Measurements from ENCODE around the gene NECAP2.

Gene NECAP2, protein sequence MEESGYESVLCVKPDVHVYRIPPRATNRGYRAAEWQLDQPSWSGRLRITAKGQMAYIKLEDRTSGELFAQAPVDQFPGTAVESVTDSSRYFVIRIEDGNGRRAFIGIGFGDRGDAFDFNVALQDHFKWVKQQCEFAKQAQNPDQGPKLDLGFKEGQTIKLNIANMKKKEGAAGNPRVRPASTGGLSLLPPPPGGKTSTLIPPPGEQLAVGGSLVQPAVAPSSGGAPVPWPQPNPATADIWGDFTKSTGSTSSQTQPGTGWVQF

DNA sequence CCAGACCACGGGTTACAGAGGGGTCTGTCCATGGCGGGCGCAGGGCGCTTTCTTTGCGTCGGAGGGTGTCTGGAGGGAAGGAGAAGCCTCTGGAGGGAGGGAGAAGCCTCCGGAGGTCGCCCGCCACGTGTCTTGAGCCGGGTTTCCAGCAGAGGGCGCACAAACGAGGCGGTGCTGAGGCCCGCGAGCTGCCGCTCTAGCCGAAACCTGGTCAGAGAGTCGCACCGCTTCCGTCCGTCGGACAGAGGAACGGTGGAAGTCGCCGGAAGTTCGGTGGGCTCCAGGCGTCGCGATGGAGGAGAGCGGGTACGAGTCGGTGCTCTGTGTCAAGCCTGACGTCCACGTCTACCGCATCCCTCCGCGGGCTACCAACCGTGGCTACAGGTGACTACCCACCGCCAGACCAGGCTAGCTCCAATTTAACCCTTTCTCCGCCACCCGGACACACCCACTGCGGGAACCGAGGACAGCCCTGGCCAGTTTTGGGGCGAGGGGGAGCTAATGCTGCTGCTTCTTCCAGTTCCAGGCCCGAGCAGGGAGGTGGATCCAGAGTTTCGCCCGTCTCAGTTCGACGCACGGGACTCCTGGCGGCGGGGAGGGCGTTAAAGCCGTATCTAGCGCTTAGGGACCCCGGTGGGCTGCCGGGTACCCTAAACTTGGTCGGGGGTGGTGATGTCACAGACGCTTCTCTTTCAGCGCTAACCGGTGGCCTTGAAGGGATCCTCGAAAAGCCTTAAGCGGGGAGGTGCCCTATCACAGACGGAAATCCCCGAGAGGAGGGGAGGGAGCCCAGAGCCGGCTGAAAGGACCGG is at the start of gene NECAP2:
Gene NECAP2, plus strand, starts transcription at position 255 of the 812 bp plus-strand sequence. Its CDS starts 38 bp downstream, at position 293.
- peak; percentile 89 for DNase-seq

DNA sequence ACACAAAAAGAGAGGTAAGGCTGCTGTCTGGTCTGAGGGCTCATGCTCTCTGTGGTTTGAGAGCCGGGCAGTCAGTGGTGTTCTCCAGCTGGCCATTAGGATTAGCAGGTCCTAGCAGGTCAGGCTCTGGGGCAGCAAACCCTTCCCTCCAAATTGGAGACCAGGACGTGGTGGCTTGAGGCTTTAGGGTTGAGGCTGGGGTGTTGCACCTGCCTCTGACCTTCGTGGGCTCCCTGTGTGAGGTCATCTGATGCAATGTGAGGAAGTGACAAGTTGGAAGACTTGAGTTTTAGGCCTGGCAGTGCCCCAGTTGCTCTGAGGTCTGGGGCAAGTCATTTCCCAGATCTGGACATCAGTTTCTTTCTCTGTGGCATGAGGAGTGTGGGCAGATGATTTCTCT is 49.1 kb upstream of the NECAP2 start:
- DNase-seq = no peak

DNA sequence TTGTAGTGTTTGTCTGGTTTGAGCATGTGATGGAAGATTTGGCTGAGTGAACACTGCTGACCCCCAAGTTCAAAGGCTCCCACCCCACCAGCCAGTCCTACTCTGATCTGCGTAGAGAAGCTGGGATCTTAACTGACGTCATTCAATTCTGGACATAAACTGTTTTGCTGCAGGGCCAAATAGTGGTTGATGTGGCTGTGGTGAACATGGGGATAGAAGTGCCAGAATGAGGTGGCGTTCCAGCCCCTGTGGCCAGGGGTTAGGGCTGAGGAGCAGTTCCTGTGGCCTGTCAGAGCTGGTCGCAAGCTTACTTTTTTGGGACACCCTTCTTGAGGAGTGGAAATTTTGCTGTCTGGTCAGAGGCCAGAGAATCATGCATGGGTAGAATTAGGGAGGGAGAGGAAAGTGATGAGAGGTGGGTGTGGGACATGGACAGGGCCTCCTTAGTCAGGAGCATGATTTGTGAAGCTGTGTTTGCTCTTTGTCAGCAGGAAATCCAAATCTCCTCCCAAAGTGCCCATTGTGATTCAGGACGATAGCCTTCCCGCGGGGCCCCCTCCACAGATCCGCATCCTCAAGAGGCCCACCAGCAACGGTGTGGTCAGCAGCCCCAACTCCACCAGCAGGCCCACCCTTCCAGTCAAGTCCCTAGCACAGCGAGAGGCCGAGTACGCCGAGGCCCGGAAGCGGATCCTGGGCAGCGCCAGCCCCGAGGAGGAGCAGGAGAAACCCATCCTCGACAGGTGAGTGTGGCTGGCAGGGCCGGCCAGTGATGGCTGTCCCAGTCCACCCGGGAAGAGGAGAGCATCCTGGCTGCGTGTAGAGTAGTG is 47.6 kb upstream of the NECAP2 start:
- DNase-seq = no peak

DNA sequence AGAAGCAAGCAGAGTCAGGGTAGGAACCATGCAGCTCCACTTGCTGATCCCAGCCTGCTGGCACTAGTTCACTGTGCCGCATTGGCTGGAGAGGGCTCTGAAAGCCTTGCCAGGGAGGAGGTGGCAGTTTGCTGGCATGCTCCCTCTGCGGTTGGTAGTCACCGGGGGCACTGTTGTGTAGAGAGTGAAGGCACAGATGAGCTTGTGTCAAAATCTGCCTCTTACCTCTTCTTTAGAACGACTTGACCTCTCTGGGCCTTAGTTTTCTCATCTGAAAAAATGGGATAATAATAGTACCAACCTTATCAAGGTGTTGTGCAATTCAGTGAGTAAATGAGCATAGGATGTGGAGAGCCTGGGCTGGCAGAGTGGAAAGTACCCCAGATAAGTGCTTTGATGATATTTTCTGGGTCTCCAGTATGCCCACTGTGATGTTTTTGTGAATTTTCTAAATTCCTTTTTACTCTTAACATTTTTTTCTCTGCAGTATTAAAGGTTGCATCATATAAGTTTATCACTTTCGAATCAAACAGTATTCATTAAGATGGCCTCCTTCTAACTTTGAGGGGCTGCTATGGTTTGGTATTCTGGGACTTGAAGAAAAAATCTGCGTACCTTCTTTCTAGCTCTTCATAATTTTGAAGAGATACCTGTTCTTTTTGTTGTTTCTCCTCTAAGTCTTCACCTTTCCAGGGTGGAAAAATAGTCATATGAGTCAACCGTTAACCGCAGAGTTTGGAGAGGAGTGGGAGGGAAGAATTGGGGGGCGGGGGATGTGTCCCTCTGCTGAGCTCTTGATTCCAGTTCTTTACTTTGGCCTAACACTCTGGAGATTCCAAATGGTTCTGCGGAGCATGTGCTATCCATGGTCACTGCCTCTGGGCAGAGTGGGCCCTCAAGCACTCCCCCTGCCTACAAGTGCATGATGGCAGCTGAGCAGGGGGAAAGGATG is 46.7 kb upstream of the NECAP2 start:
- DNase-seq = no peak

DNA sequence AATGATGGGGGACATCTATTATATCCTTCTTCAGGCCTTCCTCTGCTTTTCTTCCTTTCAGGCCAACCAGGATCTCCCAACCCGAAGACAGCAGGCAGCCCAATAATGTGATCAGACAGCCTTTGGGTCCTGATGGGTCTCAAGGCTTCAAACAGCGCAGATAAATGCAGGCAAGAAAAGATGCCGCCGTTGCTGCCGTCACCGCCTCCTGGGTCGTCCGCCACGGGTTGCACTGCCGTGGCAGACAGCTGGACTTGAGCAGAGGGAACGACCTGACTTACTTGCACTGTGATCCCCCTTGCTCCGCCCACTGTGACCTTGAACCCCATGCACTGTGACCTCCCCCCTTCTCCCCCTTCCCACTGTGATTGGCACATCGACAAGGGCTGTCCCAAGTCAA is 45.5 kb upstream of the NECAP2 start:
- DNase-seq = no peak

DNA sequence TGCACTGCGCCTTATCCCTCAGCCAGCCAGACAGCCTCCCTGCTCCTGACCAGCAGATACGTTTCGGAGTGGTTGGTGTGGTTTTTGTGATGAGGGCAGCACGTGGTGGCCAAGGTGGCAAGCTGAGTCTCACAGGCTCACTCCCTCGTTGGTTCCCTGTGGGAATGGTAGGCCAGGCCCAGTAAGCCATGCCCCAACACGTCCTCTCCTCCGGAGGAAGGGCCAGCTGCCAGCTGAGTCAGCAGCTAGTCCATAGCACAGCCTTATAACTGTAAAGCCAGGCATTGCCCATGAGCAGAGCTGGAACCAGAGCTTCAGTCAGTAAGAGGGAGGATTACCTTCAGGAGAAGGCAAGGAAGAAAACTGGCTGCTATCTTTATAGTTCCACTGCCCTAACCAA is 43.9 kb upstream of the NECAP2 start:
- no peak for DNase-seq

DNA sequence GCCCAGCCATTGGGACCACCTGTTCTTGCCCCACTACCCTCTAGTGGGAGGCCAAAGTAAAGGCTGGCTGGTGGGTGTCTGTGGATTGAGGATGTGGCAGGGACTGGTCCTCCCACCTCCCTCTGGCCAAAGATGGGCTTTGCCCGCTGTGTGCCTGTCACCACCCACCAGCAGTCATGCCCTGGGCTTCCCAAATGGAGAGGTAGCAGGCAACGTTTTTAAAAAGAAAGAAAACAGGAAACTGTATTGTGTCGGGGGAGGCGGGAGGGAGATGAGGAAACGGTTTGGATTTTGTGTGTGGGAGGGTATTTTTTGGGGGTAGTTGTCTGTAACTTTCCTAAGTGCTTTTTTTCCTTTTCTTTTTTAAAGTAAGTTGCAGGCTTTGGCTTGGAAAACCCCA is 43.4 kb upstream of the NECAP2 start:
- no peak for DNase-seq

DNA sequence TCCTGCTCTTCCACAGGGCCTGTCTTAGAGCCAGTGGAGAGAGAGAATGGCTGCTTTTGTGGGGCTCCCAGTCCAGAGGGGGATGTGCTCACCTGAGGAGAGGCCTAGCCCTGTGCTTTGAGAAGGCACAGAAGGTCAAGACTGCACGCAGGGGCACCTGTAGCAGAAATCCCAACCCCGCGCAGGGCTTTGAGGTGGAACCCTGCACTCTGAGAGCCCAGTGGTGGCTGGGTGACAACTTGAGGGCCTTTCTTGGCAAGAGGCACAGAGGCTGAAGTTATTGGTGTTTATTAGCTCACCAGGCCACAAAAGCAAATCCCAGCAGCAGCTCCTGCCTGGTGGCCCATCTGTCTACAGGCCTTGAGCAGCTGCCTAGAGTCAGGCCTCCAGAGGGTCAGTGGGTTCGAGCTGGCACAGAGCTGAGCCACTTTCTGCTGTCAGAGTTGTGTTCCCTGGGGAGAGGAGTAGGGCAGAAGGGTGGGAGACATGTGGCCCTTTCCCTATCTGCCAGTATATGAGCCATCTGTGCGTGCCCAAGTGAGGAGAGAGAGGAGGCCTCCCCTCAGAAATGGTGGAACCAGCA is 42.1 kb upstream of the NECAP2 start:
- no peak for DNase-seq

DNA sequence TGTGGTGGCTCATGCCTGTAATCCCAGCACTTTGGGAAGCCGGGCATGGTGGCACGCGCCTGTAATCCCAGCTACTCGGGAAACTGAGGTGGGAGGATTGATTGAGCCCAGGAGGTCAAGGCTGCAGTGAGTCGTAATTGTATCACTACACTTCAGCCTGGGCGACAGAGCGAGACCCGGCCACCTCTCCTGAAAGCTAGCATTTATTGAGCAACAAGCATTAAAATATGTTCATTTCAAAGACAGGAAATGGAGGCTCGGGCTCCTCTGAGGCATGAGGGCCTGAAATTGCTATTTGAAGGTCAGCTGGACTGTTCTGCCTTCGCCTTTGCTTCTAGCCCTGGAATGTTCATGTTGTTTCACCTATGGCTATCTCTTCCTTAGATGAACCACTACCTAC is 37.8 kb upstream of the NECAP2 start:
- no peak for DNase-seq

DNA sequence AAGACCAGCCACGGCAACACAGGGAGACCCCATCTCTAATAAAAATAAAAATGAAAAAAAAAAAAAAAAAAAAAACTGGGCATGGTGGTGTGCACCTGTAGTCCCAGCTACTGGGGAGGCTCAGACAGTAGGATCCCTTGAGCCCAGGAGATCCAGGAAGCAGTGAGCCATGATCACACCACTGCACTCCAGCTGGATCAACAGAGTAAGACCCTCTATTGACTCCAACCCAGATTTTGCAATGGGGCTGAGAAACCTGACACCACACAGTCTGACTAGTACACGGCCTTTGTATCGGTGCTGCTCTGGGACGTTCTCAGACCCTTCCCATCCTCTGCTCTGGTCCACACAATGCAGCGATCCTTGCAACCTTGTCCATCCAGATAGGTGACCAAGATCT is 35.1 kb upstream of the NECAP2 start:
- no peak for DNase-seq

DNA sequence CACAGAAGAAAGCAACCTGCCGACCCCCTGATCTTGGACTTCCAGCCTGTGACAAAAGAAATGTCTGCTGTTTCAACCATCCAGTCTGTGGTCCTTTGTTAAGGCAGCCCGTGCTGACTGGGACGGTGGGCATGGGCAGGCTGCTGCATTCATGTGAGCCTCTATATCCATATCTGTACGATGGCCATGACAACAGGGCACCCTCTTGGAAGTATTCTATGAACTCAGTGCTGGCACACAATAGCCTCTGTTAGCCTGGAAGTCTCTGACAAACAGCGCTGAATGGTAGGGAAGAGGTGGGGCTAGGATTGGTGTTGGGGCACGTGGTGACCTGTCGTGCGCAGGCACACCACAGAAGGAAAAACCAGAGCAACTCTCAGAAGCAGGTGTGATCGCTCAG is 33.7 kb upstream of the NECAP2 start:
- no peak for DNase-seq

DNA sequence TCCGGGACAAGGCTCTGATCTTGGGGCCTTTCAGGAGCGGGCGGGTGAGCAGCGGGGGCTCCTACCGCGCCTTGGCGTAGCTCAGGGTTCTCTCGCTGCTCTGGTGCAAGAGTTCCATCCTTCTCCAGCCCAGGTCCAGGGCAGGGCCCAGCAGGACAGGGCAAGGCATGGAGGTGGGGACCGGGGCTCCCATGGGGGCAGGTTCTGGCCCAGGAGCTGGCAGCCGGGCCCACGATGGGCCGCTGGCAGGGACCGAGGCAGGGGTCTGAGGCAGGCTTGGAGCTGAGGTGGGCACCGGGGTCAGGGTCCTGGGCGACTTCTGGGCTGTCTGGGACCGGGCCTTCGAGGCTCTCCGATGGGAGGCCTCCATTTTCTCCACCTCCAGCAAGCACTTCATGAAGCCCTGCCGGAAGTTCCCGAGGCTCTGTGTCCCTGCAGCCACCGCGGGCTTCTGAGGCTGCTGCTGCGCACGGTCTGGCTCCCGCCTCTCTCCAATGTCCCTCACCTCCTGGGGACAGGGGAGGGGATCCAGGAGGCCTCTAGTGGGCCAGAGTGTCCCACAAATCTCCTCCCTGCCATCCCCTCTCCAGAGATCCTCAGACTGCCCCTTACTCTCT is 30.9 kb upstream of the NECAP2 start:
- DNase-seq = no peak

DNA sequence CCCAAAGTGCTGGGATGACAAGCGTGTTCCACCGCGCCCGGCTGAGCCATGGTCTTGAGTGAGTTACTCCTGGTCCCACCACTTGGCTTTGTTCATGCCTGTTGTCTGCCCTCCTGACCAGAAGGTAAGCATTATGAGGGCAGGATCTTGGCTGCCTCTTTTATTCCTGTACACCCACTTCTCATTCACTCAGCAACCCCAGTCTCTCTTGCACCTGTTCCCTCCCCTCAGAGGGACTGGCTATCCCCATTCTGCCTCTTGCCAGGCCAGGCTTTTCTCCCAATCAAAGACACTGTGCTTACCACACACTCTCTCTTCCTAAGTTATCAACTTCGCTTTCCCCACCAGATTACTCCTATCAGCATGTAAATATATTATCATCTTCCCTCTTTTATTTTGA is 29.7 kb upstream of the NECAP2 start:
- no peak for DNase-seq

DNA sequence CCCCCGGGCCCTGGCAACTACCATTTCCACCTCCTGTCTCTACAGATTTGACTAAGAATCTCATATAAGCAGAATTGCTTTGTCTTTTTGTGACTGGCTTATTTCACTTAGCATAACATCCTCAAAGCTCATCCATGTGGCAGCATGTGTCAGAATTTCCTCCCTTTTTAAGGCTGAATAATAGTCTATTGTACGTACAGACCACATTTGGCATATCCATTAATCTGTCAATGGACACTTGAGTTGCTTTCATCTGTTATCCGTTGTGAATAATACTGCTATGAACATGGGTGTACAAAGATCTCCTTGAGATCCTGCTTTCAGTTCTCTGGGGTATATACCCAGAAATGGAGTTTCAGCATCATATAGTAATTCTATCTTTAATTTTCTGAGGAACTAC is 27.3 kb upstream of the NECAP2 start:
- no peak for DNase-seq

DNA sequence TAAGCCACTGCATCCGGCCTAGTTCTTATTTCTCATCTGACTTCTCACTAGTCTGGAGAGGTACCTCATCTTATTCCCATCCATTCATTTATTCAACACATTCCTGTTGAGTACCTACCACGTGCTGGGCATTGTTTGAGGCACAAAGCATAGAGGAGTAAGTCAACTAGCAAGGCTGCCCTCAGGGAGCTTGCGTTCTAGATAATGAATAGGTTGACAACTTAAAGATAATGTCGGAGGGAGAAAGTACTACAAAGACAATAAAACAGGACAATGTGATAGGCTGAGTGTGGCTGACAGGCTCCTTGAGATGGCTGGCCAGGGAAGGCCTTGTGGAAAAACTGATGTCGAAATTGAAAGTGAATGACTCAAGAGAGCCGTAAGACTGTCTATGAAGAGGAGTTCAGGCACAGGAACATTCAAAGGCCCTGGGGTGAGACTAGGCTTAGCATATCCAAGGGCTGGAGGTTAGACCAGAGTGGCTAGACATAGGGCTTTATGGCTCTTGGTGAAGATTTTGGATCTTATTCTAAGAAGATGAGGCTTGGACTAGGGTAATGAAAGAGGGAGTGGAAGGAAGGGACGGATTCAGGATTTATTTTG is 21.6 kb upstream of the NECAP2 start:
- no peak for DNase-seq

DNA sequence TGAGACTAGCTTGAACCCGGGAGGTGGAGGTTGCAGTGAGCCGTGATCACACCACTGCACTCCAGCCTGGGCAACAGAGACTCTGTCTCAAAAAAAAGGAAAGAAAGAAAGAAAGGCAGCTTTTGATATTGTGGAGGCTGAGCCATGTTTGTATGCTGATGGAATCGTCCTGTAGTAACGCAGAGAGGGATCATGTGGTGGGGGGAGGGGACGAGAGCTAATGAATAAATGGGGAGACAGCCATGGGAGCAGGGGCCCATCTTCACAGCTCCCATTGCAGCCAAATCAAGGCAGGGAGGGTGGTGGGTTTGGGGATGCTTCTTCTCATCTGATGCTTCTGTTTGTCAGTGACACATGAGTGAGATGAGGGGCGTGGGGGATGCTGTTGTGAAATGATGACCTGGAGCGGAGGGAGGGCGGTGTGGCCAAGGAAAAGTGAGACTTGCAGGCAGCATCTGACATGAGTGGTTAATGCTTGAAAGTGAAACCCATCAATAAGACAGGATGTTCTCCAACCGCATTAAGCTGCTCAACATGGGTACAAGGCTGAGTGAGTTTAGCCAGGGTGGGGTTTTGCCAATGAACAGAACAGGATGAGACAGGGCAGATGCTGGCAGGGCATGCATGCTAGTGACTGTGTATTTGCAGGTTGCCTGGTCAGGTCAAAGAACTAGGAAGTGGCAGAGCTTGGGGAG is 20.0 kb upstream of the NECAP2 start:
- no peak for DNase-seq

DNA sequence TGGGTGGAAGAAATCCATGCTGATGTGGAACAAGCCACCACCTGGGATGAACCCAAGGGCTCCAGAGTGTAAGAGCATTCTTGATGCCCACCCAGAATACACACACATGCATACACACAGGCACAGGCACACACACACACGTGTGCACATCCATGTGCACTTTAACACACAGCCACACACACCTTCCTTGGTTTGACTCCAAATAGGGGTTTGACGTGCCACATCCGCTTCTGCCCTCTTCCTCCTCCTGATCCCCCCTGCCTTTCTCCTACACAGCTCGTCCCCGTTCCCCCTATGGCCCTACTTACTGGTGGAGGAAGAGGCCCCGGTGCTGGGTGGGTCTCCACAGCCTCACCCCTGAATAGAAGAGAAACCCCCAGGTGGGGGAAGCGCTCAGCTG is 19.3 kb upstream of the NECAP2 start:
- no peak for DNase-seq

DNA sequence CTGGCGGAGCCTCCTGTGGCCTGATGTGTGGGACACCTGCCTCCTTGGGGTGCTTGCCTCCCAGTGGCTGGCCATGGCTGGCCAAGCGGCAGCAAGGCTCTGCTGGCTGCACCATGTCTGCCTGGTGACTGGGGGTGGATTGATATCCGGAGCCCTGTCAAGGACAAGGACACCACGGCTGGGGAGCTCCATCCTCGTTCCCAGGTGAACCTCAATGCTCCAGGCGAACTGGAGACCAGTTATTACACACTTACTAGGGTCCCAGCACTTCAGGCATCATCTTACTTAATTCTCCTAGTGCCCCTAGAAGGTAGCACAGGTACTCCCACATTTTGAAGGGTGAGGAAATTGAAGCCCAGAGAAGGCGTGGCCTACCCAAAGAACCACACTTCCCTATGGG is 18.5 kb upstream of the NECAP2 start:
- no peak for DNase-seq

DNA sequence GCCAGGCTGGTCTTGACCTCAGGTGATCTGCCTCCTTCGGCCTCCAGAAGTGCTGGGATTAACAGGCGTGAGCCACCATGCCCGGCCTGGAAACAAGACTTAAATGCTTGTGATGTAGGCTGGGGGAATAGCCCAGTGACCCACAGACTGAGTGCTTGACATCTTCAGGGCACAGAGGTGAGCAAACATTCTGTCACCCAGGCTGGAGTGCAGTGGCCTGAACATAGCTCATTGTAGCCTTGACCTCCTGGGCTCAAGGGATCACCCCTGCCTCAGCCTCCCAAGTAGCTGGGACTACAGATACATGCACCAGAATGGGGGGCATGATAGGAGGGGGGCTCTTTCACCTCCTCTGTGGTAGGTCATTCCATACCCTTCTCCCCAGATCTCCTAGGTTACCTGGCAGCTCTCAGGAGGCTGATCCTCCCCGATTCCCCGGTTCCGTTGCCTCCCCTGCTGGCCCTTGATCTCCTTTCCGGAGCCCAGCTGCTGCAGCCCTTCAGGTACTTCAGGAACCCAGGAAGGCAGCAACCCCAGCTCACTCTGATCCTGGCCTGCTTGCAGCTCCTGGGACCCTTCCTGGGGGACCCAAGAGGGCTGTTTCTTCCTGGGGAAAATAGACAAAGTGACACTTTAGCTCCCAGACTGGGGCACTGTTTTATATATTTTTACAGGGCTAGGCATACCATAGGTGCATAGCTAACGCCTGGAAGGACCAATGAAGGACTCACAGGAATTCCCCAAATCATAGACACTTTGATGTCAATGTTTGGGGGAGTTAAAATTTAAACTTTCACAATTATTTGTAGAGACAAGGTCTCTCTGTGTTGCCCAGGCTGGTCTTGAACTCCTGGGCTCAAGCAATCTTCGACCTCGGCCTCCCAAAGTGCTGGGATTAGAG is 15.1 kb upstream of the NECAP2 start:
- DNase-seq = no peak

DNA sequence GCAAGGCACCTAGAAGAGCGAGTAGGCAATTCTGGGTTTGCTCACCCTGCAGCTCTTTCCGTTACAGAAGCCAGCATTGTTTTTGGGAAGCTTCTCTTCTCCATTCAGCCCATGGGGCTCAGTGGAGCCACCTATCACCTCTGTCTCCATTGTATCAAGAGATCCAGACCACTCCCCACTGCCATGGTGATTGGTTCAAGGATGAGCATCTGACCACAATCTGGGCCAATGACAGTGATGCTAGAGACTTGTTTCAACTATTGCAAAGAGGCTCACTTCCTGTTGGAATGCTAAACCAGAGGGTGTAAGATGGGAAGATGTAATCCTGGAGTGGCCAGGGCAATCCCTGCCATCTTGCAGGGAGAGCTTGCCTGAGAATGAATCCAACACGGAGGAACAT is 9.9 kb upstream of the NECAP2 start:
- no peak for DNase-seq
